H1 (cell line): Measurements from ENCODE around the gene TYW1B. TPM values are rescaled to one million over a fixed set of nuclear protein-coding genes. Genes with fewer than 3 reads are reported as not detected.
"Not testable (repeated sequence)": the region's sequence is repeated elsewhere in the genome, so short reads cannot be mapped to it uniquely, and the experiment has no call there.

ENCODE experiments used
- CTCF ChIA-PET: fragments of 300-600 bp; sonication (Branson Sonifier 250); formaldehyde crosslinking; loops from one replicate; lab custom pipeline; 2021; ENCODE audit not compliant: partially characterized antibody; lab: Charles Lee
- POLR2A ChIA-PET: fragments of 300-600 bp; sonication (Branson Sonifier 250); formaldehyde crosslinking; loops from one replicate; lab custom pipeline; 2021; ENCODE audit warnings: inconsistent platforms; ENCODE audit not compliant: partially characterized antibody; lab: Charles Lee
- DNase-seq, 2 experiments: peaks; one replicate each; pipeline versions ENCODE4 v3.0.0 to v3.0.0-alpha.2; 2010 to 2022; ENCODE audit warnings: low spot score in 2 of 2, low read depth in 1 of 2, mixed read lengths in 1 of 2
- FAIRE-seq: peaks from 2 replicates; lab custom pipeline; 2011; peaks lifted over from hg19 to GRCh38; lab: Jason Lieb, UNC
- H2AFZ ChIP-seq: 2 replicates; pipeline ENCODE4 v1.8.1; 2012; ENCODE audit warnings: low read length, inconsistent platforms
- H2AK5ac ChIP-seq: 2 replicates; pipeline ENCODE4 v1.6.1; 2013; ENCODE audit warnings: low read depth, low read length
- H2BK120ac ChIP-seq: replicated peaks from 2 replicates; pipeline ENCODE3; 2013; ENCODE audit warnings: low read depth, low read length, inconsistent platforms
- H2BK12ac ChIP-seq: 2 replicates; pipeline ENCODE4 v1.6.1; 2013; ENCODE audit warnings: low read depth, low read length
- H2BK15ac ChIP-seq: 2 replicates; pipeline ENCODE4 v1.6.1; 2013; ENCODE audit warnings: low read length
- H2BK20ac ChIP-seq: 2 replicates; pipeline ENCODE4 v1.6.1; 2013; ENCODE audit warnings: low read length
- H2BK5ac ChIP-seq: 2 replicates; pipeline ENCODE4 v1.6.1; 2013; ENCODE audit warnings: low read depth, low read length
- H3K14ac ChIP-seq: 2 replicates; pipeline ENCODE4 v1.6.1; 2013; ENCODE audit warnings: inconsistent platforms; ENCODE audit not compliant: insufficient read length
- H3K18ac ChIP-seq: 2 replicates; pipeline ENCODE4 v1.6.1; 2013; ENCODE audit warnings: low read length; ENCODE audit errors: extremely low read depth
- H3K23ac ChIP-seq: 2 replicates; pipeline ENCODE4 v1.6.1; 2013; ENCODE audit warnings: inconsistent platforms; ENCODE audit not compliant: insufficient read length
- H3K23me2 ChIP-seq: 2 replicates; pipeline ENCODE4 v1.6.1; 2013; ENCODE audit warnings: low read depth, low read length
- H3K27ac ChIP-seq: 2 replicates; pipeline ENCODE4 v1.6.1; 2011; ENCODE audit warnings: low read depth, low read length, inconsistent platforms
- H3K27me3 ChIP-seq, 4 experiments: replicated peaks in 1 of 4; 1 replicate in 1 of 4; 2 replicates in 3 of 4; pipeline versions ENCODE4 v1.6.1 to v1.8.1; 2011 to 2013; ENCODE audit warnings: low read length in 3 of 4, mild to moderate bottlenecking in 3 of 4, inconsistent platforms in 2 of 4, mixed read lengths in 2 of 4, moderate library complexity in 1 of 4; ENCODE audit not compliant: control insufficient read depth in 3 of 4, insufficient read depth in 3 of 4; ENCODE audit errors: extremely low read depth in 1 of 4
- H3K36me3 ChIP-seq, 4 experiments: 2 replicates each; pipeline versions ENCODE4 v1.6.1 to v1.8.1; 2011 to 2013; ENCODE audit warnings: mild to moderate bottlenecking in 4 of 4, low read length in 3 of 4, moderate library complexity in 2 of 4, control low read depth in 1 of 4, inconsistent platforms in 1 of 4; ENCODE audit not compliant: insufficient read depth in 4 of 4, control insufficient read depth in 2 of 4
- H3K4ac ChIP-seq: replicated peaks from 2 replicates; pipeline ENCODE3; 2013; ENCODE audit warnings: low read length, low read depth, mixed read lengths, inconsistent platforms; ENCODE audit not compliant: insufficient read length
- H3K4me1 ChIP-seq, 4 experiments: replicated peaks in 1 of 4; 1 replicate in 1 of 4; 2 replicates in 3 of 4; pipeline versions ENCODE4 v1.6.1 to v1.8.1; 2011 to 2013; ENCODE audit warnings: low read length in 3 of 4, inconsistent platforms in 2 of 4, mixed read lengths in 1 of 4; ENCODE audit not compliant: insufficient read depth in 4 of 4, control insufficient read depth in 3 of 4
- H3K4me2 ChIP-seq, 2 experiments: 2 replicates each; pipeline versions ENCODE4 v1.6.1 to v1.8.1; 2011 to 2013; ENCODE audit warnings: low read depth in 2 of 2, low read length in 2 of 2, control low read depth in 1 of 2, inconsistent platforms in 1 of 2, mild to moderate bottlenecking in 1 of 2; ENCODE audit not compliant: insufficient read depth in 1 of 2
- H3K4me3 ChIP-seq, 4 experiments: fragments of 200-600, 300-600 bp in 1 of 4; sonication (generic), shearing (Covaris generic), sonication (Bioruptor Twin) in 1 of 4; 2 replicates each; pipeline versions ENCODE4 v1.5.1 to v1.8.1; 2011 to 2016; ENCODE audit warnings: low read length in 4 of 4, low read depth in 3 of 4, control low read depth in 2 of 4, inconsistent platforms in 2 of 4, mild to moderate bottlenecking in 2 of 4, mixed read lengths in 1 of 4, moderate library complexity in 1 of 4; ENCODE audit not compliant: insufficient read depth in 2 of 4; ENCODE audit errors: extremely low read depth in 1 of 4
- H3K56ac ChIP-seq: replicated peaks from 2 replicates; pipeline ENCODE3; 2013; ENCODE audit warnings: low read depth, mild to moderate bottlenecking, mixed read lengths, low read length, inconsistent platforms; ENCODE audit not compliant: insufficient read length
- H3K79me1 ChIP-seq: 2 replicates; pipeline ENCODE4 v1.6.1; 2013; ENCODE audit warnings: low read depth, low read length, control low read depth
- H3K79me2 ChIP-seq, 2 experiments: 2 replicates each; pipeline versions ENCODE4 v1.6.1 to v1.8.1; 2012 to 2013; ENCODE audit warnings: low read length in 2 of 2, mild to moderate bottlenecking in 2 of 2, inconsistent platforms in 1 of 2; ENCODE audit not compliant: insufficient read depth in 2 of 2, control insufficient read depth in 1 of 2
- H3K9ac ChIP-seq, 4 experiments: replicated peaks in 1 of 4; 1 replicate in 1 of 4; 2 replicates in 3 of 4; pipeline versions ENCODE4 v1.6.1 to v1.8.1; 2011 to 2013; ENCODE audit warnings: low read depth in 3 of 4, low read length in 3 of 4, control low read depth in 2 of 4, mild to moderate bottlenecking in 2 of 4, moderate library complexity in 2 of 4, inconsistent platforms in 1 of 4; ENCODE audit errors: extremely low read depth in 1 of 4
- H3K9me3 ChIP-seq, 2 experiments: 2 replicates each; pipeline versions ENCODE4 v1.6.1 to v1.8.1; 2012 to 2013; ENCODE audit warnings: mild to moderate bottlenecking in 2 of 2, moderate library complexity in 2 of 2, control low read depth in 1 of 2, inconsistent platforms in 1 of 2, low read depth in 1 of 2, low read length in 1 of 2, mixed read lengths in 1 of 2; ENCODE audit not compliant: insufficient read depth in 2 of 2
- H4K20me1 ChIP-seq, 2 experiments: replicated peaks in 1 of 2; 2 replicates each; pipeline versions ENCODE3 to v1.8.1; 2011 to 2013; ENCODE audit warnings: inconsistent platforms in 2 of 2, low read length in 2 of 2, mild to moderate bottlenecking in 1 of 2; ENCODE audit not compliant: insufficient read depth in 2 of 2, control insufficient read depth in 1 of 2
- H4K5ac ChIP-seq: 2 replicates; pipeline ENCODE4 v1.6.1; 2013; ENCODE audit warnings: low read length, low read depth, mixed read lengths, inconsistent platforms; ENCODE audit not compliant: insufficient read length
- H4K8ac ChIP-seq: 2 replicates; pipeline ENCODE4 v1.8.0; 2013; ENCODE audit warnings: mild to moderate bottlenecking, moderate library complexity, low read length, inconsistent platforms; ENCODE audit not compliant: insufficient read depth; ENCODE audit errors: extremely low read depth
- H4K91ac ChIP-seq: replicated peaks from 2 replicates; pipeline ENCODE3; 2013; ENCODE audit warnings: low read length, mixed read lengths, inconsistent platforms; ENCODE audit not compliant: insufficient read length
- WGBS, 2 experiments: shearing (Covaris generic) in 1 of 2; methylation state at CpG; one replicate each; pipeline versions ENCODE4 v1.1.6 to v1.1.7; 2013 to 2015; ENCODE audit warnings: low lambda C conversion rate in 2 of 2, mixed read lengths in 2 of 2, inconsistent platforms in 1 of 2, low coverage in 1 of 2, missing lambda C conversion rate in 1 of 2; ENCODE audit not compliant: insufficient replicate concordance in 2 of 2, insufficient coverage in 1 of 2, insufficient read length in 1 of 2; ENCODE audit errors: extremely low coverage in 1 of 2, missing lambda C conversion rate in 1 of 2; 5-methylcytosine and 5-hydroxymethylcytosine counted together
- polyA plus RNA-seq, 7 experiments: library from polyadenylated mRNA; depleted of rRNA in 3 of 7; stranded (reverse) in 5 of 7; unstranded in 2 of 7; fragments of >200 nt in 5 of 7; fragments of 200-250 nt in 2 of 7; gene quantifications; 1 replicate in 5 of 7; 2 replicates in 1 of 7; 4 replicates in 1 of 7; pipeline versions ENCODE4 v1.2.1 to v1.2.3, GENCODE V29; 2011 to 2013; ENCODE audit warnings: missing spikeins in 2 of 7, mixed read lengths in 2 of 7
- total RNA-seq: library from RNA; stranded (reverse); fragmentation: NEBNext Ultra II Directional; extraction: Animal tissue kit (Norgen Biotek cat#: 25700); gene quantifications from 2 replicates; pipeline ENCODE4 v1.2.1, GENCODE V29; 2021

Gene TYW1B
- total and polyA plus RNA-seq, 2 of the 8 experiments (the other 6 are each of a cell fraction or from before 2014, with no cell fraction given) = 6.8 to 12.6 TPM

- CTCF ChIA-PET = interaction anchor here (0.7 kb wide), 1 partner anchor 101 kb away, joined by 3 read pairs; no protein-coding TSS in a partner anchor
Observed at GRCh38 chr7:72536038-72536437, 292.0 kb downstream of the TYW1B start.

GRCh38 chr7:72531048-72531447, 297.0 kb downstream of the TYW1B start:
- H3K9ac ChIP-seq, H2BK12ac ChIP-seq, H3K79me1 ChIP-seq, H3K23me2 ChIP-seq, POLR2A ChIA-PET, H3K4ac ChIP-seq, H3K36me3 ChIP-seq, H3K4me2 ChIP-seq, H3K9me3 ChIP-seq, H4K5ac ChIP-seq, CTCF ChIA-PET, DNase-seq, H3K4me3 ChIP-seq, H3K18ac ChIP-seq, H3K27me3 ChIP-seq, H3K27ac ChIP-seq, FAIRE-seq, H3K23ac ChIP-seq, H4K91ac ChIP-seq, H4K20me1 ChIP-seq, H3K56ac ChIP-seq, H3K14ac ChIP-seq, H2BK120ac ChIP-seq, H3K79me2 ChIP-seq, H2BK15ac ChIP-seq, H2BK20ac ChIP-seq, H2AK5ac ChIP-seq, H2BK5ac ChIP-seq, H3K4me1 ChIP-seq, H4K8ac ChIP-seq, H2AFZ ChIP-seq: not testable (repeated sequence)
- 100% methylated on average over 2 of the region's 3 CpGs; no CpG with 5 or more reads in 1 of the 2 experiments for WGBS, 2 experiments

More at GRCh38 chr7:72536038-72536437, 292.0 kb downstream of the TYW1B start:
- H3K4me1 ChIP-seq, H3K9me3 ChIP-seq, H2BK20ac ChIP-seq, H3K18ac ChIP-seq, H2AFZ ChIP-seq, H3K27ac ChIP-seq, H3K4me2 ChIP-seq, H3K4ac ChIP-seq, H4K8ac ChIP-seq, DNase-seq, H2BK5ac ChIP-seq, H4K5ac ChIP-seq, H3K56ac ChIP-seq, H2BK15ac ChIP-seq, H3K79me2 ChIP-seq, FAIRE-seq, POLR2A ChIA-PET, H3K9ac ChIP-seq, H4K20me1 ChIP-seq, H3K4me3 ChIP-seq, H2AK5ac ChIP-seq, H3K14ac ChIP-seq, H3K79me1 ChIP-seq, H3K27me3 ChIP-seq, H4K91ac ChIP-seq, H3K23me2 ChIP-seq, H3K23ac ChIP-seq, H2BK12ac ChIP-seq, H2BK120ac ChIP-seq, H3K36me3 ChIP-seq: not testable (repeated sequence)
- 86% methylated on average over 1 of the region's 2 CpGs; no CpG with 5 or more reads in 1 of the 2 experiments for WGBS, 2 experiments
